ENCODE data around the gene SLC39A6. TPM values are rescaled to one million over a fixed set of nuclear protein-coding genes. Genes with fewer than 3 reads are reported as not detected.

Gene SLC39A6
- total and polyA plus RNA-seq, 2 experiments from 2014 or later = 20.8 to 47.3 TPM

- Histone ChIP-seq H3K4me3 (no peak overlapping the region), H4K20me1 (replicated peaks; ENCODE audit: insufficient read depth) (peaks cover 10% of the 10 kb centered on the region), H3K27ac (ENCODE audit: low read depth) (no peak overlapping the region), H3K79me2 (replicated peaks; ENCODE audit: insufficient read depth) (peaks cover 6% of the 10 kb centered on the region; the same call in 1 of the 2 replicates), H2AFZ (no peak overlapping the region), H3K4me1 (ENCODE audit: insufficient read depth) (no peaks in the 10 kb centered on the region), H3K9me2 (ENCODE audit: insufficient read depth) (no peaks in the 10 kb centered on the region), H3K4me2 (no peak overlapping the region), H3K27me3 (ENCODE audit: insufficient read depth) (no peaks in the 10 kb centered on the region), H3F3A (replicated peaks; ENCODE audit: low read depth) (peaks cover 2% of the 10 kb centered on the region; the same call in 1 of the 2 replicates), H3K36me3 (ENCODE audit: insufficient read depth) (peaks cover 49% of the 10 kb centered on the region)
- TF ChIP-seq STAT1 (IDR thresholded peaks at IDR 0.05; ENCODE audit: unreplicated experiment) (no peak), CTCF (conservative IDR thresholded peaks at IDR 0.05; ENCODE audit: low read depth in 2 of 2) (no peak), REST (IDR thresholded peaks at IDR 0.05; ENCODE audit: unreplicated experiment) (no peak), EZH2 (IDR thresholded peaks at IDR 0.05; ENCODE audit: low read depth, unreplicated experiment) (no peak), NANOG (IDR thresholded peaks at IDR 0.05; ENCODE audit: borderline replicate concordance) (no peak), POLR2AphosphoS5 (IDR thresholded peaks at IDR 0.05; ENCODE audit: low read depth) (no peak), JUNB (IDR thresholded peaks at IDR 0.05; ENCODE audit: unreplicated experiment) (no peak), EZH2phosphoT487 (IDR thresholded peaks at IDR 0.05; ENCODE audit: unreplicated experiment) (no peak), ZNF331 (CRISPR knock-in tag; IDR thresholded peaks at IDR 0.05; ENCODE audit: low read depth) (no peak), CREB1 (CRISPR knock-in tag; IDR thresholded peaks at IDR 0.05; ENCODE audit: low read depth) (no peak), ZNF114 (CRISPR knock-in tag; IDR thresholded peaks at IDR 0.05) (no peak)
- TF ChIP-seq, protein P1, sequence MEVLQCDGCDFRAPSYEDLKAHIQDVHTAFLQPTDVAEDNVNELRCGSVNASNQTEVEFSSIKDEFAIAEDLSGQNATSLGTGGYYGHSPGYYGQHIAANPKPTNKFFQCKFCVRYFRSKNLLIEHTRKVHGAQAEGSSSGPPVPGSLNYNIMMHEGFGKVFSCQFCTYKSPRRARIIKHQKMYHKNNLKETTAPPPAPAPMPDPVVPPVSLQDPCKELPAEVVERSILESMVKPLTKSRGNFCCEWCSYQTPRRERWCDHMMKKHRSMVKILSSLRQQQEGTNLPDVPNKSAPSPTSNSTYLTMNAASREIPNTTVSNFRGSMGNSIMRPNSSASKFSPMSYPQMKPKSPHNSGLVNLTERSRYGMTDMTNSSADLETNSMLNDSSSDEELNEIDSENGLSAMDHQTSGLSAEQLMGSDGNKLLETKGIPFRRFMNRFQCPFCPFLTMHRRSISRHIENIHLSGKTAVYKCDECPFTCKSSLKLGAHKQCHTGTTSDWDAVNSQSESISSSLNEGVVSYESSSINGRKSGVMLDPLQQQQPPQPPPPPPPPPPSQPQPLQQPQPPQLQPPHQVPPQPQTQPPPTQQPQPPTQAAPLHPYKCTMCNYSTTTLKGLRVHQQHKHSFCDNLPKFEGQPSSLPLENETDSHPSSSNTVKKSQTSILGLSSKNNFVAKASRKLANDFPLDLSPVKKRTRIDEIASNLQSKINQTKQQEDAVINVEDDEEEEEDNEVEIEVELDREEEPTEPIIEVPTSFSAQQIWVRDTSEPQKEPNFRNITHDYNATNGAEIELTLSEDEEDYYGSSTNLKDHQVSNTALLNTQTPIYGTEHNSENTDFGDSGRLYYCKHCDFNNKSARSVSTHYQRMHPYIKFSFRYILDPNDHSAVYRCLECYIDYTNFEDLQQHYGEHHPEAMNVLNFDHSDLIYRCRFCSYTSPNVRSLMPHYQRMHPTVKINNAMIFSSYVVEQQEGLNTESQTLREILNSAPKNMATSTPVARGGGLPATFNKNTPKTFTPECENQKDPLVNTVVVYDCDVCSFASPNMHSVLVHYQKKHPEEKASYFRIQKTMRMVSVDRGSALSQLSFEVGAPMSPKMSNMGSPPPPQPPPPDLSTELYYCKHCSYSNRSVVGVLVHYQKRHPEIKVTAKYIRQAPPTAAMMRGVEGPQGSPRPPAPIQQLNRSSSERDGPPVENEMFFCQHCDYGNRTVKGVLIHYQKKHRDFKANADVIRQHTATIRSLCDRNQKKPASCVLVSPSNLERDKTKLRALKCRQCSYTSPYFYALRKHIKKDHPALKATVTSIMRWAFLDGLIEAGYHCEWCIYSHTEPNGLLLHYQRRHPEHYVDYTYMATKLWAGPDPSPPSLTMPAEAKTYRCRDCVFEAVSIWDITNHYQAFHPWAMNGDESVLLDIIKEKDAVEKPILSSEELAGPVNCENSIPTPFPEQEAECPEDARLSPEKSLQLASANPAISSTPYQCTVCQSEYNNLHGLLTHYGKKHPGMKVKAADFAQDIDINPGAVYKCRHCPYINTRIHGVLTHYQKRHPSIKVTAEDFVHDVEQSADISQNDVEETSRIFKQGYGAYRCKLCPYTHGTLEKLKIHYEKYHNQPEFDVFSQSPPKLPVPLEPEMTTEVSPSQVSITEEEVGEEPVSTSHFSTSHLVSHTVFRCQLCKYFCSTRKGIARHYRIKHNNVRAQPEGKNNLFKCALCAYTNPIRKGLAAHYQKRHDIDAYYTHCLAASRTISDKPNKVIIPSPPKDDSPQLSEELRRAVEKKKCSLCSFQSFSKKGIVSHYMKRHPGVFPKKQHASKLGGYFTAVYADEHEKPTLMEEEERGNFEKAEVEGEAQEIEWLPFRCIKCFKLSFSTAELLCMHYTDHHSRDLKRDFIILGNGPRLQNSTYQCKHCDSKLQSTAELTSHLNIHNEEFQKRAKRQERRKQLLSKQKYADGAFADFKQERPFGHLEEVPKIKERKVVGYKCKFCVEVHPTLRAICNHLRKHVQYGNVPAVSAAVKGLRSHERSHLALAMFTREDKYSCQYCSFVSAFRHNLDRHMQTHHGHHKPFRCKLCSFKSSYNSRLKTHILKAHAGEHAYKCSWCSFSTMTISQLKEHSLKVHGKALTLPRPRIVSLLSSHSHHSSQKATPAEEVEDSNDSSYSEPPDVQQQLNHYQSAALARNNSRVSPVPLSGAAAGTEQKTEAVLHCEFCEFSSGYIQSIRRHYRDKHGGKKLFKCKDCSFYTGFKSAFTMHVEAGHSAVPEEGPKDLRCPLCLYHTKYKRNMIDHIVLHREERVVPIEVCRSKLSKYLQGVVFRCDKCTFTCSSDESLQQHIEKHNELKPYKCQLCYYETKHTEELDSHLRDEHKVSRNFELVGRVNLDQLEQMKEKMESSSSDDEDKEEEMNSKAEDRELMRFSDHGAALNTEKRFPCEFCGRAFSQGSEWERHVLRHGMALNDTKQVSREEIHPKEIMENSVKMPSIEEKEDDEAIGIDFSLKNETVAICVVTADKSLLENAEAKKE (CRISPR knock-in tag; IDR thresholded peaks at IDR 0.05) = no peak
- TF ChIP-seq, protein P2, sequence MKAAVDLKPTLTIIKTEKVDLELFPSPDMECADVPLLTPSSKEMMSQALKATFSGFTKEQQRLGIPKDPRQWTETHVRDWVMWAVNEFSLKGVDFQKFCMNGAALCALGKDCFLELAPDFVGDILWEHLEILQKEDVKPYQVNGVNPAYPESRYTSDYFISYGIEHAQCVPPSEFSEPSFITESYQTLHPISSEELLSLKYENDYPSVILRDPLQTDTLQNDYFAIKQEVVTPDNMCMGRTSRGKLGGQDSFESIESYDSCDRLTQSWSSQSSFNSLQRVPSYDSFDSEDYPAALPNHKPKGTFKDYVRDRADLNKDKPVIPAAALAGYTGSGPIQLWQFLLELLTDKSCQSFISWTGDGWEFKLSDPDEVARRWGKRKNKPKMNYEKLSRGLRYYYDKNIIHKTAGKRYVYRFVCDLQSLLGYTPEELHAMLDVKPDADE (IDR thresholded peaks at IDR 0.05) = no peak
- no peak overlapping the region for H3K4me3 Mint-ChIP-seq
- H3K4me1 Mint-ChIP-seq = no peaks in the 10 kb centered on the region
- ATAC-seq (no peak), DNase-seq (ENCODE audit: low spot score) (no peak)
- no peak overlapping the region for H3K27ac Mint-ChIP-seq
- H3K9me3 Mint-ChIP-seq = no peaks in the 10 kb centered on the region
- peaks cover 2% of the 10 kb centered on the region for H3K27me3 Mint-ChIP-seq (ENCODE audit: insufficient read depth, low read depth, poor library complexity)
- peaks cover 77% of the 10 kb centered on the region for H3K36me3 Mint-ChIP-seq (ENCODE audit: low read depth)
These were observed 38.6 kb upstream of the SLC39A6 start for GRCh38 chr18:36167692-36168218.

Data from GM23338 (cell line).